GM18858 (cell line): Measurements from ENCODE around the gene MRPS9.

Experiments used
- ATAC-seq: cut with Tn5 transposase; IDR thresholded peaks from one replicate; pipeline ENCODE4 v1.9.1; 2021; ENCODE audit not compliant: unreplicated experiment

The MRPS9 gene

GRCh38 chr2:105117565-105117964 lies 79.7 kb downstream of the MRPS9 start:
- ATAC-seq, result no peak

DNA sequence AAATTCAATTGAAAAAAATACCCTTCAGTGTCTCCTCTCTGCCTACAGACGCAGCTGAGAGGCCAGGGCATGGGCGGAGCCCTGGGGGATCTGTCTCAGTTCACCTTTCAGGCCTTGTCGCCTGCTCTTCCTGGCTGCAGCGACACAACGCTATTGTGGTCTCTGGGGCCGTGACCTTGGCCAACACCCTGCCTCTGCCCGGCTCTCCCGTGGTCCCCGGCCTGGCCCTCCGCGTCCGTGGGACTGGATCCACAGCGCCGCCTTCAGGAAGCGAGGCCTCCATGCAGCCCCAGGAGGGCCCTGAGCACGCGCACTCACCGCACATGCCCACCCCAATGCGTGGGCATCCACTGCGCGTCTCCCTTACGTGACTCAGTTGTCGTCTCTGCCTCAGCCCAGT lies 81.1 kb downstream of the MRPS9 start:
- no peak for ATAC-seq

- no peak for ATAC-seq
Observed at GRCh38 chr2:105121434-105121833, 83.6 kb downstream of the MRPS9 start.

GRCh38 chr2:105125428-105125827 lies 87.6 kb downstream of the MRPS9 start:
- no peak for ATAC-seq

- no peak for ATAC-seq
Observed at GRCh38 chr2:105125920-105126319, 88.1 kb downstream of the MRPS9 start.

DNA sequence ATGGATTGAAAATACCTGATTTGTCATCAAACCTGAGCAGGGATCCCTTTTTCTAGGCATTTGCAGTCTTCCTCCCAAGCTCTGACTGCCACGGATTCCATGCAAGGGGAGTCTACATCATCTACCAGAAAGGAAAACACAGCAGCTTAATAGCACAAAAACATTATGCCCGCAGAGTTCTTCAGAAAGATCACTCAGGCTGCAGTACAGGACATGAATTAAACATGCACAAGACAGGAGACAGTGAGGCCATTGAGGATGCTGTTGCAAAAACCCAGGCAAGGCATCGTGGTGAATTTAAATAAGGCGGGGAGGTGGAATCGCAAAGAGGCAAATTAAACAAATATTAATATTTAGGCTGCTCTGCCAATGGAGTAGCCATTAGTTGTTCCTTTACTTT lies 88.5 kb downstream of the MRPS9 start:
- ATAC-seq, result no peak

- ATAC-seq, result no peak
Observed at GRCh38 chr2:105127289-105127915, 89.5 kb downstream of the MRPS9 start.

DNA sequence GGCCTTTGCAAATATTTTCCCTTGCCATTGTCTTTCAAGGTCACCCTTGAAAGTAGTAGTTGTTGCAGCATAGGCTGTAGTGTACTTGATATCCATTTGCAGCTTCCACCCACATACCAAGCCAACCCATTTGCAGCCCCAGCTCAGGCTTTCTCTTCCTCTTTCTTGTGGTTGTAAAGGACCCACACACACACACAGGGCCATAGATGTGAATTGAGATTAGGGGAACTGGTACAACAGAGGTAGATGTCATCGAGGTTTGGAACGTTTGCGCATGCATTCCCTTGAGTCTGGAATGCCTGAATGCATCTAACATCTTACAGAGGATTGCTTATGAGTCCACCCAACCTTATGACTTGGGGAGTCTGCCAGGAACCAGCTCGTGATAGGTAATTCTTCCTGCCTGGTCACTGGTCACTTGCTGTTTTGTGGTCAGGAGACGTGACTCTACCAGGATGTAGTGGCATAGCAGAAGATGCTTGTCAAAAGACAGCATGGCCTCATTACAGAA lies 91.9 kb downstream of the MRPS9 start:
- peak; percentile 94 for ATAC-seq

- ATAC-seq, result no peak
Observed at GRCh38 chr2:105130546-105130945, 92.7 kb downstream of the MRPS9 start.

DNA sequence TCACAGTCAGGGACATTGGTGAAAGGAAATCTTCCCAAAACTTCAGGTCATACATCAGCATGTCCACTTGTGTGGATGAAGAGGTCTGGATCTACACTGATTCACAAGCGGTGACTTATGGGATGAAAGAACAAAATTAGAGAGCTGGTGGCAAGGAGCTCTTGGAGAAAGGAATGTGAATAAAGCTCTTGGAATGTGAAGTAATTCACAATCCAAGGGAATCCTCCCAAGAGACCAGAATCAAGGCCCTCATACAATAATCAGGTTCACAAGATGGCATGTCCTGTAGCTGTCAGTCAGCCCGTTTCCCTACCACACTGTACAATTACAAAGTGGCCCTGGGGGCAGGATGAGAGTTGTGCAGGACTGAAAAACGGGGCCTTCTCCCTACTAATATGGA lies 96.2 kb downstream of the MRPS9 start:
- ATAC-seq, result no peak

- no peak for ATAC-seq
Observed at GRCh38 chr2:105135436-105135835, 97.6 kb downstream of the MRPS9 start.

GRCh38 chr2:105136394-105136793 lies 98.5 kb downstream of the MRPS9 start:
- ATAC-seq, result no peak

GRCh38 chr2:105138643-105139042 lies 100.8 kb downstream of the MRPS9 start:
- ATAC-seq, result no peak

DNA sequence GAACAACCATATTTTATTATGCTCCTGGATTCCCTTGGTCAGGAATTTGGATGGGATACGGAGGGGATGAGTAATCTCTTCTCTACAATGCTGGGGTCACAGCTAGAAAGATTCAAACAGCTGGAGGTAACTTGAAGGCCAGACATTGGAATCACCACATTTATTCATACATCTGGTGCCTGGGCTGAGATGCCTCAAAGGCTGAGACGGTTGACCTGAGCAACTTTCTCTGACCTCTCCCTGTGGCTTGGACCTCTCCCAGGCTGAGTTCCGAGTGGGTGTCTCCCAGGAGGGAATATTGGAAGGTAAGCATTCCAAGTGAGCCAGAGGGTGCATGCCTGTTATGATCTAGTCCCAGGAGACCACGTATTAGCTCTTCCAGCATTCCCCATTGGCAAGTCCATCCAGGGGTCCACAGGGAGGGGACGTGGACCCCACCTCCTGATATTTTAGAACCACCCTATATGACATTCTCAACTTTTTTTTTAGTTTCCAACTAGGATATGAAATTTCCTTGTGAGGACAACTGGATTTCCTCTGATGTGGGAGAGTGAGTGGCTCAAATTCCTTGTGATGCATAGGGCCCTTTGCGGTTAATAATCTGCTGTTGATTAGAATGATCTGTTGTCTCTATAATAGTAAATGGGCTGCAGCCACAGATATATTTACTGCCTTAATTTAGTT lies 101.8 kb downstream of the MRPS9 start:
- no peak for ATAC-seq

DNA sequence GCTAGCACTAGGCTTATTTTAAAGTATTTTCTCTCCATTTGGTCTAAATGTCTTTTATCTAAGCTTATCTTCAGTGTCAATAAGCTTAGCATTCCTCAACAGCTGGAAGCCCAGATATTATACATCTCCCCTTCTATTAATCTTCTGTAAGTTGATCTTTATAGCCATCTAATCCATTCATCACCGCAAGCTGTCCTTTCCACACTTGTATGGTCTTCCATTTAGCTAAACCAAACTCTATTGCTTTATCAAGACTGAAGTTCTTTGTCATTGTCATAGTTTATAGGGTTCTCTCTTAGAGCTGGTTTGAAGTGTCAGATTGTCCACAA lies 102.3 kb downstream of the MRPS9 start:
- no peak for ATAC-seq

DNA sequence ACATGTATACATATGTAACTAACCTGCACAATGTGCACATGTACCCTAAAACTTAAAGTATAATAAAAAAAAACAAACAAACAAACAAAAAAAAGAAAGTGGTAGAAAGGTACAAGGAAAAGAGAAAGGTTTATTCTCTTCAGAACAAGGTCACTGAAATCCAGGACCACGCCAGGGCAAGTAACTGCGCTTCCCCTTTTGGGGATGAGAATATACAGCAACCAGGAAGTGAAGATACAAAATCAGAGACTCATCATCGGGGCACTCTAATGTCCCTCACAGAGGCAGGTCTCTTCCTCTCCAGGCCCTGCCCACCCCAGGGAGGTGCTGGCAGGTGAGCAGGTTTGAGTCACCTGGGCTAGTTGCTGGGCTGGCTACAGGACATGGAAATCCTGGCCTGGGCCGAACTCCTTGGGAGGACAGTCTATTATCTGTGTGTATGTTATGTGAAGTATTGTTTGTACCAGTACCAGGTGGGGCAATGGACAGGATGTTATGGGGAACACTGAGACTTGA lies 103.3 kb downstream of the MRPS9 start:
- ATAC-seq, result no peak

GRCh38 chr2:105142239-105142638 lies 104.4 kb downstream of the MRPS9 start:
- no peak for ATAC-seq

- ATAC-seq, result no peak
Observed at GRCh38 chr2:105143094-105143466, 105.2 kb downstream of the MRPS9 start.

- ATAC-seq, result no peak
Observed at GRCh38 chr2:105143467-105144151, 105.7 kb downstream of the MRPS9 start.

- no peak for ATAC-seq
Observed at GRCh38 chr2:105144152-105144940, 106.5 kb downstream of the MRPS9 start.

DNA sequence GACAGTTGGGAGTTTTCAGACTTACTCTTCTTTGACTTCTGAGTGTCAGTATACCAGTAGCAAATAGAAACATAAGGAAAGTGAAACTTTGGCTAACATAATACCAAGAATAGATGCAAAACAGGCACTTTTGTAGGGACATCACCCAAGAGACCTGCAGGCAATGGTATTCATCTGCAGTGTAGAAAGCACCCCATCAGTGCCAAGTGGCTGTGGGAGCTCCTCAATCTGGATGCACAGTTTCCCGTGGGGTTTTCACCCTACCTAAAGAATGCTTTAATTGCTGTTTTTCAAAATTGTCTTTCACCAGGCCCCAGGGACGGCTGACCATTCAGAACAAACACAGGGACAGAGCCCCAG lies 107.1 kb downstream of the MRPS9 start:
- ATAC-seq, result peak; percentile 80
